ENCODE measurements around the gene VWA3A.
A peak's percentile ranks its signal among the peaks of the same experiment; 100 is the strongest.
"Not testable (repeated sequence)": the region's sequence is repeated elsewhere in the genome, so short reads cannot be mapped to it uniquely, and the experiment has no call there.

The VWA3A gene, protein sequence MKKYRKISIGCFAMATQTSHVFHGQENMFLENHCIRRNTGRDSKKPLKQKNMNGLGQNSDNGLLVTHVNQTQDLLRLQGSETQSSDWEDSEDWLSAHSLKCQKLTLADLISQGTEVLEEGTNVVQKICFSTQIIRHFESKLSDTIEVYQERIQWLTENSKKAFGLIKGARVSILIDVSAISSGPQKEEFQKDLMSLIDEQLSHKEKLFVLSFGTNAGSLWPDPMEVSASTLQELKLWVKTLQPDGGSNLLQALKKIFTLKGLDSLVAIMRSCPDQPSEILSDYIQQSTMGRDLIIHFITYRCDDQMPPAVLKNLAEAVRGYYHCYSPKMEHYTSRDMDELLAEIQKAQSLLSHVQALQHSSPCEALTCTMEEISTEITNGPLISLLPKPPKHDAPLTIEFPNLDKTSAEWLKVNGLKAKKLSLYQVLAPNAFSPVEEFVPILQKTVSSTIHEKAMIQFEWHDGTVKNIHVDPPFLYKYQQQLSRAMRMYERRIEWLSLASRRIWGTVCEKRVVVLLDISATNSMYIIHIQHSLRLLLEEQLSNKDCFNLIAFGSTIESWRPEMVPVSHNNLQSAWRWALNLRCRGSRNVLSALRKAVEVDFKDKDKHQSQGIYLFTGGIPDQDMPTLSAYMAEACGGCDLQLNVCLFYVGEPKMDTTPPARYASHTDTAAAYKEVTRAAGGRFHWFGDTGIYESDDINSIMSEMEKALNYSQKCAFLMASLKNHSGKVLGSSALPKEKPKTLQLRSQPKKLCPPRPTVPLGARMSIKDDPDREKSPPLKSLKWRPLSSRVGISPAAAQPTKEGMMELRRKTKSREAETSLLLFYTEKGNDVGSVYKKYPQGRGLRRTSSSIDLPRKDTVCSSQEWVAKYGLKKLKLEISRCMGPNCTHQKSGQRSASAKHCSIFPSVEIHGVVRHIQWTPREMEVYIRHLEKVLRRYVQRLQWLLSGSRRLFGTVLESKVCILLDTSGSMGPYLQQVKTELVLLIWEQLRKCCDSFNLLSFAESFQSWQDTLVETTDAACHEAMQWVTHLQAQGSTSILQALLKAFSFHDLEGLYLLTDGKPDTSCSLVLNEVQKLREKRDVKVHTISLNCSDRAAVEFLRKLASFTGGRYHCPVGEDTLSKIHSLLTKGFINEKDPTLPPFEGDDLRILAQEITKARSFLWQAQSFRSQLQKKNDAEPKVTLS

GRCh38 chr16:22092143-22092933 lies at the start of gene VWA3A:
Gene VWA3A, plus strand, starts transcription at chr16:22092541. Its CDS starts 97 bp downstream, at chr16:22092638.
- no peak for DNase-seq (ENCODE audit: low spot score)

DNA sequence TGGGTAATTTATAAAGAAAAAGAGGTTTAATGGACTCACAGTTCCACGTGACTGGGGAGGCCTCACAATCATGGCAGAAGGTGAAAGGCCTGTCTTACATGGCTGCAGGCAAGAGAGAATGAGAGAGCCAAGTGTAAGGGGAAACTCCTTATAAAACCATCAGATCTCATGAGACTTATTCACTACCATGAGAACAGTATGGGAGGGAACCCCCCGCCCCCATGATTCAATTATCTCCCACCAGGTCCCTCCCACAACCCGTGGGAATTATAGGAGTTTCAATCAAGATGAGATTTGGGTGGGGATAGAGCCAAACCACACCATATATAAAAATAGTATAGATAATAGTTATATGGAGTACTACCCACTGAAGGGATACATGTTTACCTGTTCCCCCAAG lies 48.5 kb upstream of the VWA3A start:
- DNase-seq (ENCODE audit: low spot score) = not testable (repeated sequence)

GRCh38 chr16:22045888-22046287 lies 46.5 kb upstream of the VWA3A start:
- not testable (repeated sequence) for DNase-seq (ENCODE audit: low spot score)

- DNase-seq (ENCODE audit: low spot score) = no peak
Measured at GRCh38 chr16:22050963-22051362, 41.4 kb upstream of the VWA3A start.

DNA sequence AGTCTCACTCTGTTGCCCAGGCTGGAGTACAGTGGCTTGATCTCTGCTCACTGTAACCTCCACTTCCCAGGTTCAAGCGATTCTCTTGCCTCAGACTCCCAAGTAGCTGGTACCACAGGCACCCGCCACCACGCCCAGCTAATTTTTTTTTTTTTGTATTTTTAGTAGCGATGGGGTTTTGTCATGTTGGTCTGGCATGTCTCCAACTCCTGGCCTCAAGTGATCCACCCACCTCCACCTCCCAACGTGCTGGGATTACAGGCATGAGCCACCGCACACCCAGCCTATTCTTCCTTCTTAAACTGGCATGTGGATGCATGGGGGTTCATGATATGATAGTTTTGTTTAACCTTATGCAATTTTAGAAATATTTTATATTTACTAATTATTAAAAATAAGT lies 39.4 kb upstream of the VWA3A start:
- DNase-seq (ENCODE audit: low spot score) = no peak

DNA sequence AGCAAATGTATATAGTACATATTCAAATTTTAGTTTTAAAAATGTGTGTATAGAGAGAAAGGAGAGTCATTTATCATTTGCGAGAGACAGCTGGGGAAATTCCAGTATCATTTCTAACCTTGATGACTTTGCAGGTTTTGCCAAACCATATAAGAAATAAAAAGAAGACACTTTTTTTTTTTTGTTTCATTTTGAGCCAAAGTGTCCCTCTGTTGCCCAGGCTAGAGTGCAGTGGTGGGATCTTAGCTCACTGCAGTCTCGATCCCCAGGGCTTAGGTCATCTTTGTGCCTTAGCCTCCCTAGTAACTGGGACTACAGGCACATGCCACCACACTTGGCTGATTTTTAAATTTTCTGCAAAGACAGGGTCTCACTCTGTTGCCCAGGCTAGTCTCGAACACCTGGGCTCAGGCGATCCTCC lies 38.4 kb upstream of the VWA3A start:
- no peak for DNase-seq (ENCODE audit: low spot score)

DNA sequence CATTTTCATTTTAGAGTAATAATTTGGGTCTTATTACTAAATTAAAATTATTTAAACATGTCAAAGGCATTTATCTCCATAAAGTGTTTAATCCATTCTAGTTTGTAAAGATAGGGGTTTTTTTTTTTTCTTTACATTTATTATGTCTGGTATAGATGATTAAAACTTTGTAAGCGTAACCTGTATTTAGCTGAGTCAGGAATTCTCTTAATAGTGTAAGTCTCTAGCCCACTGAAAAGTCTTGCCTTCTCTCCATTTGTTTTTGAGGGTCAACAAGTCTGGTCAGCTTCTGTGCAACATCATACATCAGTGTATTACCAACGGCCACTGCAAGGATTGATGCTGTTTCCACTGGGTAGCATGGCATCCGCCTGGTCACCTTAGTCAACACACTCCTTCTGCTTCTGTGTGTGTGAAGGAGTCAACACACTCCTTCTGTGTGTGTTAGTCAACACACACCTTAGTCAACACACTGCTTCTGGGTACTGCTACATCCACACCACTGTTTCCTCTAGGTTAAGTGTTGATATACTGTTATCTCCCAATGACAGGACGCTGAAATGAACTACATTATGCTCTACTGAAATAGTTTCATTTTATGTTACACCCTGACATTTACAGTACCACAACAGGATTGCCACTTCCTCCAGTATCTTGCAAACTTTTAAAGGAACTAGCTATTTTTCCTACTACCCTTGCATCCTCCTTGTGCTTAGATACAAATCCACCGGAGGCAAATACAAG lies 37.3 kb upstream of the VWA3A start:
- no peak for DNase-seq (ENCODE audit: low spot score)

GRCh38 chr16:22055881-22056280 lies 36.5 kb upstream of the VWA3A start:
- DNase-seq (ENCODE audit: low spot score) = peak; percentile 53

DNA sequence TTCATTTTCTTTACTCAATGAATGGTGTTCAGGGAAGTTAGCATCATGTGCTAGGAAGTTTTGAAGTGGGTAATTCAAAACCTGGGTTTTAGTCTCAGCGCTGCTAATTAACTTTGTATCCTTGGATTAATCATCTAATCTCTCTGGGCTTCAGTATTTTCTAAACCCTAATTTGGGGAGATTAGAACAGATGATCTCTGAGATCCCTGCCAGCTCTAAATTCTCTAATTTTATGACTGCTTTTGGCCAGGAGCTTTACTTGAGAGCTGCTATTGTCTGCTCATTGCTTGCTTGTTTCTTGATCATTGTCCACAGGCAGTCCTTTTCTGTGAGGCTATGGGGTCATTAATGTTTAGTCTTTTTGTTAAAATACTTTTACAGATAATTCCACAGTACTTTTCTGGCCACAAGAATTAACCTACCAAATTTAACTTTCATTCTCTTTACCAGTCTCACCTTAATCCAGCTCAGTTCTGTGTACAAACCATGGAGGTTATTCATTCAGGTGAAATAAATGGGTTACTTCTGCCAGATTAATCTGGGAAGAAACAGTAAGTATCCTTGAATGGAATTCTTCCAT lies 28.4 kb upstream of the VWA3A start:
- peak; percentile 36 for DNase-seq (ENCODE audit: low spot score)

DNA sequence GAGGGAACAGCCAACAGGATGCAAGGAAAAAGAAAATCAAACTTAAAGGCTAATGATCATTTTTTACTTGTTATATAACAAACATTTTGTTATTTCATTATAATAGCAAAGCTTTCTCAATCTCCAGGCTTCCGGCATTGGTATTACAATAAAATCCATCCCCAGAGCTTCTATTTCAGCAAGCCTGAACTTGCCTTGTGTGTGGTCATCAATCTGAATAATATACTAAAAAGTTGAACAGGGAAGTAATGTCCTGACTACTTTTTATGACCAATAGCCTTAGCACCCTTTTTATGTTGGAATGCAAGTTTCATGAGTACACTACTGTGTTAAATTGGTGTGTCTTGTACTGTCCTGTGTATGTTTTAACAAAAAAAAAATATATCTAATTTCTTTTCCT lies 27.1 kb upstream of the VWA3A start:
- no peak for DNase-seq (ENCODE audit: low spot score)

GRCh38 chr16:22070361-22071330 lies 21.7 kb upstream of the VWA3A start:
- DNase-seq (ENCODE audit: low spot score) = peak; percentile 47

DNA sequence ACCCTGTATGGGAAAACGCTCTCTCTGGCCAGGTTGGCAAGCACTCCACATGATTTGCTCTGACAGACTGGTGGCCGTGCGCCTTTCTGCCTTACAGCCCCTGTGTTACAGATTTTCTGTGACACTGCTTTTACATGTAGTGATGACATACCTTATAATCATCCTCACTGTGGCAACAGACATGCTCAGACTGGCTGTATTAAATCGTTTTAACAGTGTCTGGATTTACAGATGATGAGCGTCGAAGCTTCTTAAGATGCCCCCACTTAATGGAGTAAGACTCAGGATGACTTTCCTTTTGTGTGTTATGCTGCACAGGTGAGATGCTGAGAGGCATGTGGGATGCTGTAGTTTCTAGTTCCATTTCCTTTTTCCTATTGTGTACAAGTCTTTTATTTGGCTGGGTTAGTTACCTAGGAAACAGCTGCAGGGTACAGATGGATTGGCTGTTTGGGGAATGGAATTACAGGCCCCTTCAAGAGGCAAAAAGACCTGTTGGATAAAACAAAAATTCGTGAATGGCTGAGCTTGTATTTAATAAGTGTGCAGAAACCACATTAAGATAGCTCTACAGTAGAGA lies 20.9 kb upstream of the VWA3A start:
- no peak for DNase-seq (ENCODE audit: low spot score)

DNA sequence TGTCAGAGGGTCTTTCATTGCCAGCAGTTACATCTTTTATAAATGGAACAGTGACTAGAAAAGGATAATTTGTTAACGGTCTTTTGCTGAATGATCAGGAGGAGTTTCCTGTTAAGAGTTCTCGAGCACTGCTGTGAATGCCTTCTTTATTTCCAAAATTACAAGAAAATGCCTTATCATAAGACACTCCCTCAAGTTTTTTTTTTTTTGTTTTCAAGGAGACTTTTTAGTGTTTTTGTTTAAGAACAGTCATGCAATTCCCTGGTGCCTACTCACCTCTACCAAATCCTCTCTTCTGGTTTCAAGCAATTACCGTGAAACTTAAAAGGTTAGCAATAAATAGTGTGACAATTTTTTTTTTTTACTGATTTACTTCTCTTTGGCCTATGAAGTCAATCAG lies 19.0 kb upstream of the VWA3A start:
- DNase-seq (ENCODE audit: low spot score) = no peak

DNA sequence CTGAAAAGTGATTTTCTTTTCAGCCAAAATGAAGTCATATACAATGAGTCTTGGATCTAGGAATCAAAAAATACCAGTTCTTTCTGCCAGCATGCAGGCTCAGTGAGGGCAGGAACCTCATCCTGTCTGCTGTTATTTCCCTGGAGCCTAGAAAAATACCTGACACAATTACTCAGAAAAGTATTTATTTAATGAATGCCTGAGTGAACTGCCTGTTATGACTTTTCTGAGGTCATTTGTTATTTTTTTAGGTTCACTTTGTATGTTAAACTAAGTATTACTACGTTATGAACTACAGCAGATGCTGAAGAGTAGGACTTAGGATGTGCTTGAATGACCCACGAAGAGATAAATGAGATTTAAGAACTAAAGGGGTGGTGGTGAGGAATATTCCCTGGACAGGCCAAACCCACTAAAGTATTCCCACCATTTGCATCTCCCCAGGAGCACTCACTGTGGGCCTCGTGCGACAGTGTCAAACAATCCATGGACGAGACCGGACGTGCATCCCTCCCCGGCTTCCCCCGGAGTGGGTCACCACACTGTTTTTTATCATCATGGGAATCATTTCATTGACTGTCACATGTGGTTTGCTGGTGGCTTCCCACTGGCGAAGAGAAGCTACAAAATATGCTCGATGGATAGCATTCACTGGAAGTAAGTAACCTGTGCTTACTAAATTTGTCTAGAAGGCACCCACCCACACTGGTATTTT lies 17.1 kb upstream of the VWA3A start:
- no peak for DNase-seq (ENCODE audit: low spot score)

GRCh38 chr16:22075776-22076175 lies 16.6 kb upstream of the VWA3A start:
- no peak for DNase-seq (ENCODE audit: low spot score)

DNA sequence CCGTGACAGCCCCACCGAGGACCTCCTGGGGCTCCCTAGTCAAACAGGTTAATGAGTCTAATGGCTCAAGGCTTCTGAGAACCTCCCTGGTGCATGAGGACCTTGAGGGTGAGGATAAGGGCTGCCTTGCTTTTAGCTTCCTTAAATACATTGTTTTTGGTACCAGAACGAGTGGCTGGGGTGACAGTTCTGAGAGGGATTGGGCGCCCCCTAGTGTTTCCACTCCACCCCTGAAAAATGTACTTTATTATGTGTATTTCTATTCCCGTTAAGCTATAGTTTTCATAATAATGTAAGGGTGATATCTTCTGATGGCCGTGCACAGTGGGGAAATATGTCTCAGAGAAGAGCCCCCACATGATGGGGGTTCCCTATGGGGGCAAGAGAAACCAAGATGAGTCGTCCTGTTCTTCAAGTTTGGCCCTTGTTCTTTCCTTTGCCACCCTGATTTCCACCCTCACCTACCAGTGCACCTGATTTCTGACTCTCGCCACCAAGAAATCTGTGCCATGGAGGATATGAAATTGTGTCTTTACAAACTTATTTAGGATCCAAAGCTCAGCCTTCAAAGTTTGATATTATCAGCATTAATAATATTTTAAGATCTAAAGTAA lies 14.5 kb upstream of the VWA3A start:
- DNase-seq (ENCODE audit: low spot score) = peak; percentile 70

DNA sequence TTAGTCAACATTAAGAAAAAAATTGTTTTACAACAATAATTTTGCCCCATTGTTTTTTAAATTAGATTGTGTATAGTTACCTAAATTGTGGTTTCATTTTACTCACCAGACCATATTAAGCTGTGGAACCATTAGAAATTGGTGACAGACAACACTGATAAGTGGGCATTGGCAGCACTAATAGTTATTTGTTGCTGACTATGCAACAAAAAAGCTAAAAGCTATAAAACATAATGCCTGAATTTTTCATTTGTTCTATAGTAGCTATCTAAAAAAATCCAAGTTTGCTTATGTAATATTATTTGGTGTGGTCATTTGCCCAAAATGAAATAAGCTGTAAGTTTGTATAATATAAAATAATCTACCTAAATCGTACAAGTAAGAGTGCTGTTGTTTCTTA lies 13.7 kb upstream of the VWA3A start:
- DNase-seq (ENCODE audit: low spot score) = no peak

GRCh38 chr16:22081050-22081449 lies 11.3 kb upstream of the VWA3A start:
- no peak for DNase-seq (ENCODE audit: low spot score)

All from D341Med (cell line).